Duodenal mucosa (tissue), 2 donors: Measurements from ENCODE around the gene ATG7.

Experiments used
- H3K27ac ChIP-seq: one replicate; pipeline ENCODE4 v1.7.0; 2013; ENCODE audit warnings: low read depth, low read length
- H3K27me3 ChIP-seq, 2 donors: one replicate each; pipeline ENCODE4 v1.7.0; 2013; ENCODE audit warnings: low read length in 2 of 2, control low read depth in 1 of 2; ENCODE audit not compliant: insufficient read depth in 2 of 2, control insufficient read depth in 1 of 2
- H3K36me3 ChIP-seq, 2 donors: one replicate each; pipeline ENCODE4 v1.7.0; 2013; ENCODE audit warnings: low read length in 2 of 2, control low read depth in 1 of 2; ENCODE audit not compliant: insufficient read depth in 2 of 2, control insufficient read depth in 1 of 2
- H3K4me1 ChIP-seq, 2 donors: one replicate each; pipeline ENCODE4 v1.7.0; 2013; ENCODE audit warnings: low read length in 2 of 2, control low read depth in 1 of 2; ENCODE audit not compliant: insufficient read depth in 2 of 2, control insufficient read depth in 1 of 2
- H3K4me3 ChIP-seq, 2 donors: one replicate each; pipeline ENCODE4 v1.7.0; 2013; ENCODE audit warnings: low read length in 2 of 2, low read depth in 1 of 2
- H3K9ac ChIP-seq, 2 donors: one replicate each; pipeline ENCODE4 v1.7.0; 2013; ENCODE audit warnings: low read length in 2 of 2, low read depth in 1 of 2
- H3K9me3 ChIP-seq, 2 donors: one replicate each; pipeline ENCODE4 v1.7.0; 2013; ENCODE audit warnings: low read length in 2 of 2, control low read depth in 1 of 2; ENCODE audit not compliant: control insufficient read depth in 1 of 2

Gene ATG7

DNA sequence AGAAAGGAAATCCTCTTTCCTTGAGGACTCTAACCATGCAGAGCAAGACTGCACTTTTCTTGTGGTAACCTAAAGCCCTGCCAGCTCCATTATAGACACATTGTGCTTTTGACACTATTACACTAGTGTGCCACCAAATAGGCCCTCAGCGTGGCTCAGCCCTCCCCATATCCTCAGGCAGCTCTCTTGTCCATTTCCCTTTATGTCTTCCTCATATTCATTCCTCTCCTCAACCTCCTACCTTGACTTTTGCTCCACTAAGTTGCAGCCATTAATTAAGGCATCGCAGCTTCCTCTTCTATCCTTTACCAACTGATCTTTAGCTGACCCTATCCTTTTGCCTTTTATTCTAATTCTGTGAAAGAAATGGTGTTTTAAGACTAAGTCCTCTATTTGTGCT is 3.7 kb downstream of the ATG7 start:
- Histone ChIP-seq H3K27me3 (no peaks in the 10 kb centered on the region), H3K27ac (no peak overlapping the region), H3K4me3 (no peak overlapping the region), H3K36me3 (peaks cover 5 to 9% of the 10 kb centered on the region in 2 donors), H3K9ac (no peak overlapping the region), H3K4me1 (peaks cover 11 to 20% of the 10 kb centered on the region in 2 donors), H3K9me3 (no peaks in the 10 kb centered on the region)

- Histone ChIP-seq H3K9me3 (no peaks in the 10 kb centered on the region), H3K4me1 (peaks cover 11 to 16% of the 10 kb centered on the region in 2 donors), H3K27ac (no peak overlapping the region), H3K27me3 (no peaks in the 10 kb centered on the region), H3K9ac (no peak overlapping the region), H3K36me3 (peaks cover 5 to 10% of the 10 kb centered on the region in 2 donors), H3K4me3 (no peak overlapping the region)
Observed at GRCh38 chr3:11276901-11277300, 4.7 kb downstream of the ATG7 start.

GRCh38 chr3:11282250-11283138 is 10.3 kb downstream of the ATG7 start:
- Histone ChIP-seq H3K4me3 (no peak overlapping the region), H3K36me3 (peaks cover 3 to 18% of the 10 kb centered on the region in 2 donors), H3K27ac (peak overlapping the region; percentile 5), H3K9me3 (no peaks in the 10 kb centered on the region), H3K4me1 (peaks cover 13% of the 10 kb centered on the region in 2 donors), H3K27me3 (no peaks in the 10 kb centered on the region), H3K9ac (no peak overlapping the region)

DNA sequence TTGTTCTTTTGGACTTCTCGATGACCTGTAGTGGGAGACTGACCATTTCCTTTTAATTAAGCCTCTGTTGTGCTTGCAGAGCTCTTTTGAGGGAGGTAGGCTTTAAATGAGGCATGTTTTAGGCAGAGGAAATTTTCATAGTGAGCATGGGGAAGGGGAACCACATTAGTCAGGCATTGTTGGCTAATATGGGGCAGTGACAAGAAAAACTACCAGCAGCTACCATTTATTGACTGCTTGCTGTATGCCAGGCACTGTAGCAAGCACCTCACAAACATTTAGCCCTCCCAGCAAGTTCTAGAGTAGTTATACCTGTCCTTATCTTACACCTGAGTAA is 10.9 kb downstream of the ATG7 start:
- Histone ChIP-seq H3K9ac (no peak overlapping the region), H3K36me3 (peaks cover 3 to 18% of the 10 kb centered on the region in 2 donors), H3K27me3 (no peaks in the 10 kb centered on the region), H3K4me1 (peaks cover 17 to 19% of the 10 kb centered on the region in 2 donors), H3K9me3 (no peaks in the 10 kb centered on the region), H3K4me3 (no peak overlapping the region), H3K27ac (peak overlapping the region; percentile 5)

GRCh38 chr3:11284011-11284410 is 11.8 kb downstream of the ATG7 start:
- Histone ChIP-seq H3K27ac (no peak overlapping the region), H3K9me3 (no peaks in the 10 kb centered on the region), H3K27me3 (no peaks in the 10 kb centered on the region), H3K4me1 (peaks cover 19 to 20% of the 10 kb centered on the region in 2 donors), H3K4me3 (no peak overlapping the region), H3K36me3 (peaks cover 3 to 17% of the 10 kb centered on the region in 2 donors), H3K9ac (no peak overlapping the region)

- Histone ChIP-seq H3K9ac (no peak overlapping the region), H3K4me1 (peaks cover 19 to 20% of the 10 kb centered on the region in 2 donors), H3K36me3 (peaks cover 3 to 17% of the 10 kb centered on the region in 2 donors), H3K9me3 (no peaks in the 10 kb centered on the region), H3K4me3 (no peak overlapping the region), H3K27ac (no peak overlapping the region), H3K27me3 (no peaks in the 10 kb centered on the region)
Observed at GRCh38 chr3:11285471-11285870, 13.3 kb downstream of the ATG7 start.

DNA sequence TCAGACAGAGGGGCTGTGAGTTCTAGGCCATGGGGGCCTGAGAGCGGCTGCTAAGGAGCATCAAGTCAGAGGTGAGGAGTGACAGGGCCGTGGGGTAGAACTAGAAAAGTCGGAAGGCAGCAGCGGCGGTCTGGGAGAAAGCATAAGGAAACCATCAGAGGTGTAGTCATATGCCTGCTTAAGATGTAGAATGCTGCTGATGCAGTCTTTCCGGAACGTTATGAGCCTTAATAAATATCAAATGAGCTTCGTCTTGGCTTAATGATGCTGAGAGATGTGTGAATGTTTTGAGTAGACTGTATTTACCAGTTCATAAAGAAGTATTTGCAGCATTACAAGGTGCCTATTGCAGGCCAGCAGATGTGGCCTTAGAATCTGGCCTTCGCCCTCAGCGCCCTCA is 15.2 kb downstream of the ATG7 start:
- H3K4me3 ChIP-seq: no peak overlapping the region
- peak overlapping the region; percentile 48 for H3K27ac ChIP-seq
- peaks cover 19 to 20% of the 10 kb centered on the region in 2 donors for H3K4me1 ChIP-seq
- H3K36me3 ChIP-seq: peaks cover under 1 to 11% of the 10 kb centered on the region in 2 donors
- no peak overlapping the region for H3K9ac ChIP-seq
- no peaks in the 10 kb centered on the region for H3K9me3 ChIP-seq
- no peaks in the 10 kb centered on the region for H3K27me3 ChIP-seq

GRCh38 chr3:11288021-11288491 is 15.9 kb downstream of the ATG7 start:
- Histone ChIP-seq H3K9ac (no peak overlapping the region), H3K4me3 (no peak overlapping the region), H3K4me1 (peaks cover 17 to 18% of the 10 kb centered on the region in 2 donors), H3K27ac (peak overlapping the region; percentile 3), H3K36me3 (peaks cover 0 to 6% of the 10 kb centered on the region in 2 donors), H3K27me3 (no peaks in the 10 kb centered on the region), H3K9me3 (no peaks in the 10 kb centered on the region)

DNA sequence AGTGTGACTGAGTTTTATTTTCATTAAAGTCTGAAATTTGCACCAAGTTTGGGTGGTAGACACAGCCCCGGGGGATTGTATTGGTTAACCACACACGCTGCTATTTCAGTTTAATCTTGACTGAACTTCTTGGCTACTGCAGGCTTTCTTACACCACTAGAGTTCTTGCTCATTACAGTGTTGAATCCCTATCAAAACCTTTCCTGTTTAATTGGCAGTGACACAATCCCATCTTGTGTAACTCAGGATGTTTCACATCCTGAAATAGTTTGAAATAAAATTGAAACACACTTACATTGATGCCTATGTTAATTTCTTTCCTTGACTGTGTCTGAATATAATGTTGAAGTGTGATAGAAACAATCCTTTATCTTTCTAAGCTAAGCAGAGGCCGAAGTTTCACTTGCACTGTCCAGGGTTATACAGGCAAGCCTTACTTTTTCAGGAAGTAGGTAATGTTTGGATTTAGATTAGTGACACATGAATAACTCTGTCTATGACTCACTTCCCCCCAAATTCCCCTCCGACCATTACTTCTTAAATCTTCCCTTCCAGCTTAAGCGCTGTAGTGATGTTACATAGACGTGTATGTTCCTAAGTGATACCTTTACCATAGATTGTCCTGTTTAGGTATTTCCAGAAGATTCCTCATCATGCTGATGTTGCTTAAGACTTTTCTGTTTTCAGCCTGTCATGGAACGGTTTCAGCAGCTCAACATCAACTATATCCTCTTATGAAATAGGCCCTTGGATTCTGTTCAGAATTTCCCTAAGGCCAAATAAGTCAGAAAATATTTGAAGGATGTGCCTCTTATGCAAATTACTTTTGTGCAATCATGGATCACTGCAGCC is 16.8 kb downstream of the ATG7 start:
- no peaks in the 10 kb centered on the region for H3K9me3 ChIP-seq
- no peak overlapping the region for H3K4me3 ChIP-seq
- H3K4me1 ChIP-seq: peaks cover 12% of the 10 kb centered on the region in 2 donors
- H3K27me3 ChIP-seq: no peaks in the 10 kb centered on the region
- H3K27ac ChIP-seq: peak overlapping the region; percentile 15
- peaks cover 0 to 3% of the 10 kb centered on the region in 2 donors for H3K36me3 ChIP-seq
- H3K9ac ChIP-seq: no peak overlapping the region

GRCh38 chr3:11289864-11290263 is 17.7 kb downstream of the ATG7 start:
- H3K4me1 ChIP-seq: peaks cover 12% of the 10 kb centered on the region in 2 donors
- H3K36me3 ChIP-seq: peaks cover 0 to 3% of the 10 kb centered on the region in 2 donors
- H3K9ac ChIP-seq: no peak overlapping the region
- H3K9me3 ChIP-seq: no peaks in the 10 kb centered on the region
- no peaks in the 10 kb centered on the region for H3K27me3 ChIP-seq
- H3K4me3 ChIP-seq: no peak overlapping the region
- no peak overlapping the region for H3K27ac ChIP-seq
